Measurements from ENCODE around the gene NFATC4. TPM values are rescaled to one million over a fixed set of nuclear protein-coding genes. Genes with fewer than 3 reads are reported as not detected.
"Not testable (repeated sequence)": the region's sequence is repeated elsewhere in the genome, so short reads cannot be mapped to it uniquely, and the experiment has no call there.

The NFATC4 gene
- total and polyA plus RNA-seq, 9 donors: 25.9 to 288 (median 157) TPM

GRCh38 chr14:24327914-24328313 lies 40.1 kb upstream of the NFATC4 start:
- intact Hi-C loops (cut with DNase I): loop anchor here in 1 of 4 donors (5.0 kb wide), 1 partner anchor 34 kb away; no protein-coding TSS in a partner anchor
- WGBS, 3 donors: 1 to 6% (median 2%) methylated on average over 9 of the region's 9 CpGs

GRCh38 chr14:24329073-24329663 lies 38.8 kb upstream of the NFATC4 start:
- H3K4me1 ChIP-seq (ENCODE audit: insufficient read depth): peaks cover 5% of the 10 kb centered on the region
- H3K27ac ChIP-seq: no peak overlapping the region
- intact Hi-C loops (cut with DNase I): loop anchor here in 1 of 4 donors (5.0 kb wide), 1 partner anchor 33 kb away; no protein-coding TSS in a partner anchor
- WGBS, 3 donors: 89 to 90% (median 90%) methylated on average over 12 of the region's 12 CpGs
- no peak for DNase-seq
- no peaks in the 10 kb centered on the region for H3K36me3 ChIP-seq
- no peak overlapping the region for H3K4me3 ChIP-seq
- H3K27me3 ChIP-seq: no peaks in the 10 kb centered on the region
- TF ChIP-seq EP300 (IDR thresholded peaks at IDR 0.05) (no peak), POLR2A (IDR thresholded peaks at IDR 0.05) (no peak), CTCF (IDR thresholded peaks at IDR 0.05) (no peak)
- H3K9me3 ChIP-seq: no peaks in the 10 kb centered on the region

More at GRCh38 chr14:24327914-24328313, 40.1 kb upstream of the NFATC4 start:
- H3K4me3 ChIP-seq; H3K4me1 ChIP-seq (ENCODE audit: insufficient read depth); H3K27ac ChIP-seq; H3K27me3 ChIP-seq; H3K36me3 ChIP-seq; H3K9me3 ChIP-seq: not testable (repeated sequence)
- DNase-seq: peak in 4 of 5 donors; percentile 39 to 70 (median 60)
- peak in 2 of 3 donors; percentile 29 to 40 for TF ChIP-seq CTCF (IDR thresholded peaks at IDR 0.05)

DNA sequence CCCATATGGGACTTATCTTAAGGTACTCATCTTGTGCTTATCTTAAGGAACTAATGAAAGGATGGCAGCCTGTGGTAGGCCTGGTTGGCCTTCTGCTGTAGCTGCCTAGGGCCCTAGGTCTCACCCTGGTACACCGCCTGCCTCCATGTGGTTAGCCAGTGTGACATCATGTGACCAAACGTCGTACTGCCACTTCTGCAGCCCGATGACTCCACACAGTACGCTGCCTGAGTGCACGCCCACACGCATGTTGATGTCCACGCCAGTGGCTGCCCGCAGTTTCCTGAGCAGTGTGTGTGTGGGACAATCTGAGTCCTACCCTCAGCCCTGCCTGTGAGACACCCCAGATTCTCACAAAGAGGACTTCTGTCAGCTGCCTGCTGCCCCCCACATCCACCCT lies 38.2 kb upstream of the NFATC4 start:
- no peak for TF ChIP-seq POLR2A (IDR thresholded peaks at IDR 0.05)
- TF ChIP-seq CTCF (IDR thresholded peaks at IDR 0.05): no peak
- no peak for TF ChIP-seq EP300 (IDR thresholded peaks at IDR 0.05)
- Histone ChIP-seq H3K4me3 (no peak overlapping the region), H3K27ac (no peak overlapping the region), H3K9me3 (no peaks in the 10 kb centered on the region), H3K4me1 (ENCODE audit: insufficient read depth) (peaks cover 5% of the 10 kb centered on the region), H3K27me3 (no peaks in the 10 kb centered on the region), H3K36me3 (no peaks in the 10 kb centered on the region)
- 81 to 87% (median 85%) methylated on average over 9 of the region's 9 CpGs for WGBS, 3 donors
- intact Hi-C loops (cut with DNase I): loop anchor here in 3 of 4 donors (5.0 kb wide), 3 partner anchors 33 to 108 kb away; no protein-coding TSS in a partner anchor
- DNase-seq: no peak

GRCh38 chr14:24330973-24331674 lies 36.9 kb upstream of the NFATC4 start:
- H3K27me3 ChIP-seq: no peaks in the 10 kb centered on the region
- H3K27ac ChIP-seq: no peak overlapping the region
- H3K36me3 ChIP-seq: no peaks in the 10 kb centered on the region
- no peak overlapping the region for H3K4me3 ChIP-seq
- intact Hi-C loops (cut with DNase I): loop anchor here in 3 of 4 donors (5.0 kb wide), 2 partner anchors 101 to 106 kb away; no protein-coding TSS in a partner anchor
- no peaks in the 10 kb centered on the region for H3K9me3 ChIP-seq
- WGBS, 3 donors: 87 to 93% (median 89%) methylated on average over 10 of the region's 10 CpGs
- peaks cover 5% of the 10 kb centered on the region for H3K4me1 ChIP-seq (ENCODE audit: insufficient read depth)
- no peak for DNase-seq
- no peak for TF ChIP-seq POLR2A (IDR thresholded peaks at IDR 0.05)
